GM23338 (cell line): ENCODE measurements around the gene COL4A2. TPM values are rescaled to one million over a fixed set of nuclear protein-coding genes. Genes with fewer than 3 reads are reported as not detected.

Source experiments
- ATAC-seq: fragments of 200-7000 bp; cut with Tn5 transposase; 3 replicates; pipeline ENCODE4 v1.9.1; 2020
- DNase-seq: peaks from one replicate; pipeline ENCODE4 v3.0.0-alpha.2; 2015; ENCODE audit warnings: low spot score
- H2AFZ ChIP-seq: fragments of 200-600 bp; sonication (generic); 2 replicates; pipeline ENCODE4 v1.8.0; 2016; ENCODE audit warnings: antibody characterized with exemption, mild to moderate bottlenecking, moderate library complexity
- H3F3A ChIP-seq: fragments of 200-600 bp; sonication (generic); replicated peaks from 2 replicates; pipeline ENCODE4 v1.8.0; 2017; ENCODE audit warnings: antibody characterized with exemption, mixed run types, low read depth
- H3K27ac ChIP-seq: fragments of 200-600 bp; sonication (generic); 2 replicates; pipeline ENCODE4 v1.6.1; 2016; ENCODE audit warnings: low read depth
- H3K27me3 ChIP-seq: fragments of 200-600 bp; sonication (generic); 2 replicates; pipeline ENCODE4 v1.8.0; 2016; ENCODE audit warnings: mild to moderate bottlenecking, mixed run types, moderate library complexity; ENCODE audit not compliant: insufficient read depth
- H3K36me3 ChIP-seq: fragments of 200-600 bp; sonication (generic); 2 replicates; pipeline ENCODE4 v1.8.0; 2016; ENCODE audit warnings: mild to moderate bottlenecking; ENCODE audit not compliant: insufficient read depth
- H3K4me1 ChIP-seq: fragments of 200-600 bp; sonication (generic); 2 replicates; pipeline ENCODE4 v1.8.0; 2016; ENCODE audit warnings: mild to moderate bottlenecking, moderate library complexity; ENCODE audit not compliant: insufficient read depth
- H3K4me2 ChIP-seq: fragments of 200-600 bp; sonication (generic); 2 replicates; pipeline ENCODE4 v1.7.1; 2017; ENCODE audit warnings: mixed run types
- H3K4me3 ChIP-seq: fragments of 200-600 bp; sonication (generic); 2 replicates; pipeline ENCODE4 v1.6.1; 2016; ENCODE audit warnings: mixed run types
- H3K79me2 ChIP-seq: fragments of 200-600 bp; sonication (generic); replicated peaks from 2 replicates; pipeline ENCODE4 v1.8.0; 2017; ENCODE audit warnings: mild to moderate bottlenecking; ENCODE audit not compliant: insufficient read depth
- H3K9me2 ChIP-seq: fragments of 200-600 bp; sonication (generic); 2 replicates; pipeline ENCODE4 v1.8.0; 2017; ENCODE audit not compliant: insufficient read depth
- H4K20me1 ChIP-seq: fragments of 200-600 bp; sonication (generic); replicated peaks from 2 replicates; pipeline ENCODE4 v1.8.0; 2017; ENCODE audit warnings: mild to moderate bottlenecking; ENCODE audit not compliant: insufficient read depth
- H3K27ac Mint-ChIP-seq: 2 replicates; pipeline ENCODE4 v1.8.0; 2020; ENCODE audit warnings: inconsistent platforms, mild to moderate bottlenecking, moderate library complexity, mixed read lengths
- H3K27me3 Mint-ChIP-seq: 3 replicates; pipeline ENCODE4 v1.8.0; 2022; ENCODE audit warnings: low read depth, mild to moderate bottlenecking, moderate library complexity, mixed read lengths, inconsistent platforms; ENCODE audit not compliant: insufficient read depth, poor library complexity
- H3K36me3 Mint-ChIP-seq: 3 replicates; pipeline ENCODE4 v1.8.0; 2021; ENCODE audit warnings: low read depth, mild to moderate bottlenecking, inconsistent platforms, moderate library complexity, mixed read lengths
- H3K4me1 Mint-ChIP-seq: 3 replicates; pipeline ENCODE4 v1.8.0; 2020; ENCODE audit warnings: mild to moderate bottlenecking, inconsistent platforms, mixed read lengths
- H3K4me3 Mint-ChIP-seq: 3 replicates; pipeline ENCODE4 v1.8.0; 2021; ENCODE audit warnings: moderate library complexity, mild to moderate bottlenecking, inconsistent platforms, mixed read lengths
- H3K9me3 Mint-ChIP-seq: 3 replicates; pipeline ENCODE4 v1.8.0; 2020; ENCODE audit warnings: moderate library complexity, mild to moderate bottlenecking, inconsistent platforms, mixed read lengths
- CREB1 ChIP-seq: fragments of 250-450 bp; sonication (Bioruptor Pico); IDR thresholded peaks from 2 replicates; pipeline ENCODE4 v1.5.0; 2020; ENCODE audit warnings: low read depth, mild to moderate bottlenecking, moderate library complexity
- EZH2 ChIP-seq: fragments of 200-600 bp; sonication (generic); IDR thresholded peaks from one replicate; pipeline ENCODE4 v1.8.0; 2017; ENCODE audit warnings: antibody characterized with exemption, mild to moderate bottlenecking, low read depth; ENCODE audit not compliant: unreplicated experiment
- EZH2phosphoT487 ChIP-seq: fragments of 200-600 bp; sonication (generic); IDR thresholded peaks from one replicate; pipeline ENCODE4 v1.8.1; 2018; ENCODE audit warnings: antibody characterized with exemption; ENCODE audit not compliant: unreplicated experiment
- JUNB ChIP-seq: IDR thresholded peaks from one replicate; pipeline ENCODE4 v1.6.1; 2016; ENCODE audit warnings: antibody characterized with exemption; ENCODE audit not compliant: unreplicated experiment
- NANOG ChIP-seq: IDR thresholded peaks from 2 replicates; pipeline ENCODE4 v1.6.1; 2016; ENCODE audit warnings: antibody characterized with exemption, borderline replicate concordance
- STAT1 ChIP-seq: IDR thresholded peaks from one replicate; pipeline ENCODE4 v1.6.1; 2016; ENCODE audit warnings: antibody characterized with exemption; ENCODE audit not compliant: unreplicated experiment
- ZNF114 ChIP-seq: fragments of 250-450 bp; sonication (Bioruptor Pico); IDR thresholded peaks from 2 replicates; pipeline ENCODE4 v1.5.0; 2020; ENCODE audit warnings: mild to moderate bottlenecking, moderate library complexity
- ZNF331 ChIP-seq: fragments of 250-450 bp; sonication (Bioruptor Pico); IDR thresholded peaks from 2 replicates; pipeline ENCODE4 v1.5.0; 2020; ENCODE audit warnings: low read depth, mild to moderate bottlenecking, moderate library complexity
- polyA plus RNA-seq: library from polyadenylated mRNA; unstranded; fragments of >200 nt; fragmentation: Nextera tagmentation; extraction: Ambion mirVana; gene quantifications from 2 replicates; pipeline ENCODE4 v1.2.1, GENCODE V29; 2016
- total RNA-seq: library from RNA; depleted of rRNA; stranded (reverse); fragments of >200 nt; shearing (Covaris generic); gene quantifications from 2 replicates; pipeline ENCODE4 v1.2.3, GENCODE V29; 2014
- TF ChIP-seq, protein P1 (sequence below): IDR thresholded peaks from one replicate; pipeline ENCODE4 v1.6.1; 2018; ENCODE audit warnings: antibody characterized with exemption; ENCODE audit not compliant: unreplicated experiment
- TF ChIP-seq, protein P2 (sequence below), 2 experiments: fragments of 200-600 bp in 1 of 2; sonication (generic) in 1 of 2; conservative IDR thresholded peaks; 2 replicates each; pipeline versions ENCODE4 v1.5.1 to v1.6.1; 2016 to 2017; ENCODE audit warnings: antibody characterized with exemption in 2 of 2, low read depth in 2 of 2, mild to moderate bottlenecking in 2 of 2, moderate library complexity in 1 of 2
- TF ChIP-seq, protein P3 (sequence below): fragments of 250-450 bp; sonication (Bioruptor Pico); IDR thresholded peaks from 2 replicates; pipeline ENCODE4 v1.5.0; 2020; ENCODE audit warnings: mild to moderate bottlenecking, moderate library complexity

Gene COL4A2
- total and polyA plus RNA-seq, 2 experiments from 2014 or later, result 37.4 to 131 TPM

DNA sequence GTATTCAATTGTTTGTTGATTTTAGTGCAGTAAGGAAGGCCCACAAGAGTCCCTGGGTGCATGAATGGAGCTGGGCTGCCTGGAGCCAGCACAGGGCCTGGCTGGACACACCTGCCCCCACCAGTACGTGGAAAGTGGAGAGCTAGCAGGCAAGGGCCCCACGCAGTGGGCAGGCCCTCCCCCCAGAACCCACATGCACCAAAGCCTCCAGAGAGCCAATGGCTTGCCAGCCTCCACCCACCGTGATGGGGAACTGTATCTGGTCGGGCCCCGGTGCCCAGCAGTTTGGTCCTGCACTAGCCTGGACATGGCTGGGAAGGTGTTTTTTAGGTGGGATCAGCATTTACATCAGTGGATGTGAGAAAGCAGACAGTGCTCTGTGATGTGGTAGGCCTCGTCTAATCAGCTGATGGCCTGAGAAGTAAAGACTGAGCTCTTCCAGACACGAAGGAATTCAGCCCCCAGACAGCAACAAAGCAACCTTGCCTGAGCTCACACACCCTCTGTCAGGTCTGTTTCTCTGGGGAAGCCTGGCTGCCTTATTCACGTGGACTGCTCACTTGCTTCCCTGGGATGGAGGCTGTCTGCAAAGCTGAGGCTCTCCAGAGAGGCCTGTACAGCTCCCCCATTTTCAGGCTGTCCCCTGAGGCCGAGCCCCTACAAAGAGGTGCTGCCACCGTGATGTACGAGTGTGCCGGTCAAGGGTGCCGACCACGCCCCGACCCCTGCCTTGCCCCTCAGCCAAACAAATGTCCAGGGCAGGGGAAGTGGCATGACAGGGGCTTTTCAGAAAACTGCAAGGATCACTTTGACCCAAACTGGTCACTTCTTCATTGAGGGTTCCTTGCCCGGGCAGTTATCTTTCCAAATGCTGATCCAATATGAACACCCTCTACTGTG is 226.9 kb downstream of the COL4A2 start (continued):
- TF ChIP-seq, protein P1, sequence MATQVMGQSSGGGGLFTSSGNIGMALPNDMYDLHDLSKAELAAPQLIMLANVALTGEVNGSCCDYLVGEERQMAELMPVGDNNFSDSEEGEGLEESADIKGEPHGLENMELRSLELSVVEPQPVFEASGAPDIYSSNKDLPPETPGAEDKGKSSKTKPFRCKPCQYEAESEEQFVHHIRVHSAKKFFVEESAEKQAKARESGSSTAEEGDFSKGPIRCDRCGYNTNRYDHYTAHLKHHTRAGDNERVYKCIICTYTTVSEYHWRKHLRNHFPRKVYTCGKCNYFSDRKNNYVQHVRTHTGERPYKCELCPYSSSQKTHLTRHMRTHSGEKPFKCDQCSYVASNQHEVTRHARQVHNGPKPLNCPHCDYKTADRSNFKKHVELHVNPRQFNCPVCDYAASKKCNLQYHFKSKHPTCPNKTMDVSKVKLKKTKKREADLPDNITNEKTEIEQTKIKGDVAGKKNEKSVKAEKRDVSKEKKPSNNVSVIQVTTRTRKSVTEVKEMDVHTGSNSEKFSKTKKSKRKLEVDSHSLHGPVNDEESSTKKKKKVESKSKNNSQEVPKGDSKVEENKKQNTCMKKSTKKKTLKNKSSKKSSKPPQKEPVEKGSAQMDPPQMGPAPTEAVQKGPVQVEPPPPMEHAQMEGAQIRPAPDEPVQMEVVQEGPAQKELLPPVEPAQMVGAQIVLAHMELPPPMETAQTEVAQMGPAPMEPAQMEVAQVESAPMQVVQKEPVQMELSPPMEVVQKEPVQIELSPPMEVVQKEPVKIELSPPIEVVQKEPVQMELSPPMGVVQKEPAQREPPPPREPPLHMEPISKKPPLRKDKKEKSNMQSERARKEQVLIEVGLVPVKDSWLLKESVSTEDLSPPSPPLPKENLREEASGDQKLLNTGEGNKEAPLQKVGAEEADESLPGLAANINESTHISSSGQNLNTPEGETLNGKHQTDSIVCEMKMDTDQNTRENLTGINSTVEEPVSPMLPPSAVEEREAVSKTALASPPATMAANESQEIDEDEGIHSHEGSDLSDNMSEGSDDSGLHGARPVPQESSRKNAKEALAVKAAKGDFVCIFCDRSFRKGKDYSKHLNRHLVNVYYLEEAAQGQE, result no peak
- TF ChIP-seq NANOG (no peak), JUNB (no peak), EZH2phosphoT487 (no peak), EZH2 (no peak), ZNF331 (CRISPR knock-in tag) (no peak), CREB1 (no peak), STAT1 (no peak)
- TF ChIP-seq, protein P2, sequence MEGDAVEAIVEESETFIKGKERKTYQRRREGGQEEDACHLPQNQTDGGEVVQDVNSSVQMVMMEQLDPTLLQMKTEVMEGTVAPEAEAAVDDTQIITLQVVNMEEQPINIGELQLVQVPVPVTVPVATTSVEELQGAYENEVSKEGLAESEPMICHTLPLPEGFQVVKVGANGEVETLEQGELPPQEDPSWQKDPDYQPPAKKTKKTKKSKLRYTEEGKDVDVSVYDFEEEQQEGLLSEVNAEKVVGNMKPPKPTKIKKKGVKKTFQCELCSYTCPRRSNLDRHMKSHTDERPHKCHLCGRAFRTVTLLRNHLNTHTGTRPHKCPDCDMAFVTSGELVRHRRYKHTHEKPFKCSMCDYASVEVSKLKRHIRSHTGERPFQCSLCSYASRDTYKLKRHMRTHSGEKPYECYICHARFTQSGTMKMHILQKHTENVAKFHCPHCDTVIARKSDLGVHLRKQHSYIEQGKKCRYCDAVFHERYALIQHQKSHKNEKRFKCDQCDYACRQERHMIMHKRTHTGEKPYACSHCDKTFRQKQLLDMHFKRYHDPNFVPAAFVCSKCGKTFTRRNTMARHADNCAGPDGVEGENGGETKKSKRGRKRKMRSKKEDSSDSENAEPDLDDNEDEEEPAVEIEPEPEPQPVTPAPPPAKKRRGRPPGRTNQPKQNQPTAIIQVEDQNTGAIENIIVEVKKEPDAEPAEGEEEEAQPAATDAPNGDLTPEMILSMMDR (conservative IDR thresholded peaks at IDR 0.05; ENCODE audit: low read depth in 2 of 2), result no peak

DNA sequence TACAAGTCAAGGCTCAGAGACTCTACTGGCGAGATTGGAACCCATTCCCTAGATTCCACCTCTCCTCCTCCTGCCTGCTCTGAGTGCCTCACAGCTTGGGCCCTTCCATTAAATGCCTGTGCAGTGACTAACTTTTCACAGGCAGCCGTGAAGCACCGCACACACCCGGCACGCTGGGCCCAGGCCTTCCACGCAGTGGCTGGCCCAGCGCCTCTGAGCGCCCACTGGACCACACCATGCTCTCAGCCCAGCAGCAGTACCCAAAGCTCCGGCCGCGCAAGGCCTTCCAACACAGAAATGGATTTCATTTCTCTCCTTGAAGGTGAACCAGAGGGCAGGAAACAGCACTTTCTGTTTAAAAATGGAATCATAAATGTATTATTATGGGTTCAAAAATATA is 228.4 kb downstream of the COL4A2 start:
- Mint-ChIP-seq H3K27me3 (peaks cover 2% of the 10 kb centered on the region), H3K4me3 (no peak overlapping the region), H3K4me1 (peaks cover 15% of the 10 kb centered on the region), H3K9me3 (no peaks in the 10 kb centered on the region), H3K27ac (no peak overlapping the region), H3K36me3 (no peaks in the 10 kb centered on the region)
- peaks cover 10% of the 10 kb centered on the region for H3K4me1 ChIP-seq
- no peaks in the 10 kb centered on the region for H3F3A ChIP-seq
- H3K27me3 ChIP-seq, result no peaks in the 10 kb centered on the region
- H3K4me3 ChIP-seq, result no peak overlapping the region
- H3K9me2 ChIP-seq, result no peaks in the 10 kb centered on the region
- no peak overlapping the region for H3K4me2 ChIP-seq
- H2AFZ ChIP-seq, result no peak overlapping the region
- no peaks in the 10 kb centered on the region; the same call in none of the 2 replicates for H4K20me1 ChIP-seq
- H3K27ac ChIP-seq, result no peak overlapping the region
- ATAC-seq (no peak), DNase-seq (no peak)
- no peaks in the 10 kb centered on the region for H3K36me3 ChIP-seq
- peaks cover 44% of the 10 kb centered on the region for H3K79me2 ChIP-seq
- TF ChIP-seq ZNF114, result no peak
- no peak for TF ChIP-seq EZH2
- no peak for TF ChIP-seq ZNF331 (CRISPR knock-in tag)
- TF ChIP-seq, protein P3, sequence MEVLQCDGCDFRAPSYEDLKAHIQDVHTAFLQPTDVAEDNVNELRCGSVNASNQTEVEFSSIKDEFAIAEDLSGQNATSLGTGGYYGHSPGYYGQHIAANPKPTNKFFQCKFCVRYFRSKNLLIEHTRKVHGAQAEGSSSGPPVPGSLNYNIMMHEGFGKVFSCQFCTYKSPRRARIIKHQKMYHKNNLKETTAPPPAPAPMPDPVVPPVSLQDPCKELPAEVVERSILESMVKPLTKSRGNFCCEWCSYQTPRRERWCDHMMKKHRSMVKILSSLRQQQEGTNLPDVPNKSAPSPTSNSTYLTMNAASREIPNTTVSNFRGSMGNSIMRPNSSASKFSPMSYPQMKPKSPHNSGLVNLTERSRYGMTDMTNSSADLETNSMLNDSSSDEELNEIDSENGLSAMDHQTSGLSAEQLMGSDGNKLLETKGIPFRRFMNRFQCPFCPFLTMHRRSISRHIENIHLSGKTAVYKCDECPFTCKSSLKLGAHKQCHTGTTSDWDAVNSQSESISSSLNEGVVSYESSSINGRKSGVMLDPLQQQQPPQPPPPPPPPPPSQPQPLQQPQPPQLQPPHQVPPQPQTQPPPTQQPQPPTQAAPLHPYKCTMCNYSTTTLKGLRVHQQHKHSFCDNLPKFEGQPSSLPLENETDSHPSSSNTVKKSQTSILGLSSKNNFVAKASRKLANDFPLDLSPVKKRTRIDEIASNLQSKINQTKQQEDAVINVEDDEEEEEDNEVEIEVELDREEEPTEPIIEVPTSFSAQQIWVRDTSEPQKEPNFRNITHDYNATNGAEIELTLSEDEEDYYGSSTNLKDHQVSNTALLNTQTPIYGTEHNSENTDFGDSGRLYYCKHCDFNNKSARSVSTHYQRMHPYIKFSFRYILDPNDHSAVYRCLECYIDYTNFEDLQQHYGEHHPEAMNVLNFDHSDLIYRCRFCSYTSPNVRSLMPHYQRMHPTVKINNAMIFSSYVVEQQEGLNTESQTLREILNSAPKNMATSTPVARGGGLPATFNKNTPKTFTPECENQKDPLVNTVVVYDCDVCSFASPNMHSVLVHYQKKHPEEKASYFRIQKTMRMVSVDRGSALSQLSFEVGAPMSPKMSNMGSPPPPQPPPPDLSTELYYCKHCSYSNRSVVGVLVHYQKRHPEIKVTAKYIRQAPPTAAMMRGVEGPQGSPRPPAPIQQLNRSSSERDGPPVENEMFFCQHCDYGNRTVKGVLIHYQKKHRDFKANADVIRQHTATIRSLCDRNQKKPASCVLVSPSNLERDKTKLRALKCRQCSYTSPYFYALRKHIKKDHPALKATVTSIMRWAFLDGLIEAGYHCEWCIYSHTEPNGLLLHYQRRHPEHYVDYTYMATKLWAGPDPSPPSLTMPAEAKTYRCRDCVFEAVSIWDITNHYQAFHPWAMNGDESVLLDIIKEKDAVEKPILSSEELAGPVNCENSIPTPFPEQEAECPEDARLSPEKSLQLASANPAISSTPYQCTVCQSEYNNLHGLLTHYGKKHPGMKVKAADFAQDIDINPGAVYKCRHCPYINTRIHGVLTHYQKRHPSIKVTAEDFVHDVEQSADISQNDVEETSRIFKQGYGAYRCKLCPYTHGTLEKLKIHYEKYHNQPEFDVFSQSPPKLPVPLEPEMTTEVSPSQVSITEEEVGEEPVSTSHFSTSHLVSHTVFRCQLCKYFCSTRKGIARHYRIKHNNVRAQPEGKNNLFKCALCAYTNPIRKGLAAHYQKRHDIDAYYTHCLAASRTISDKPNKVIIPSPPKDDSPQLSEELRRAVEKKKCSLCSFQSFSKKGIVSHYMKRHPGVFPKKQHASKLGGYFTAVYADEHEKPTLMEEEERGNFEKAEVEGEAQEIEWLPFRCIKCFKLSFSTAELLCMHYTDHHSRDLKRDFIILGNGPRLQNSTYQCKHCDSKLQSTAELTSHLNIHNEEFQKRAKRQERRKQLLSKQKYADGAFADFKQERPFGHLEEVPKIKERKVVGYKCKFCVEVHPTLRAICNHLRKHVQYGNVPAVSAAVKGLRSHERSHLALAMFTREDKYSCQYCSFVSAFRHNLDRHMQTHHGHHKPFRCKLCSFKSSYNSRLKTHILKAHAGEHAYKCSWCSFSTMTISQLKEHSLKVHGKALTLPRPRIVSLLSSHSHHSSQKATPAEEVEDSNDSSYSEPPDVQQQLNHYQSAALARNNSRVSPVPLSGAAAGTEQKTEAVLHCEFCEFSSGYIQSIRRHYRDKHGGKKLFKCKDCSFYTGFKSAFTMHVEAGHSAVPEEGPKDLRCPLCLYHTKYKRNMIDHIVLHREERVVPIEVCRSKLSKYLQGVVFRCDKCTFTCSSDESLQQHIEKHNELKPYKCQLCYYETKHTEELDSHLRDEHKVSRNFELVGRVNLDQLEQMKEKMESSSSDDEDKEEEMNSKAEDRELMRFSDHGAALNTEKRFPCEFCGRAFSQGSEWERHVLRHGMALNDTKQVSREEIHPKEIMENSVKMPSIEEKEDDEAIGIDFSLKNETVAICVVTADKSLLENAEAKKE (CRISPR knock-in tag), result no peak
- TF ChIP-seq STAT1, result no peak
- no peak for TF ChIP-seq JUNB
